Stimulated activated naive CD8-positive, alpha-beta T cell treated with anti-CD3 and anti-CD28 coated beads, Interleukin-15, Interleukin-2, amounts not matched to agents 100 U/mL and 50 U/mL, for 24 hours (primary cell): ENCODE data around the gene OSBPL1A.

Experiments used
- ATAC-seq: fragments of 150-1000 bp; cut with Tn5 transposase; one replicate; pipeline ENCODE4 v1.10.0; 2021
- DNase-seq: peaks from one replicate; pipeline ENCODE4 v3.0.0; 2021

OSBPL1A gene

GRCh38 chr18:24341361-24341760 is 56.3 kb downstream of the OSBPL1A start:
- DNase-seq (no peak), ATAC-seq (no peak)

DNA sequence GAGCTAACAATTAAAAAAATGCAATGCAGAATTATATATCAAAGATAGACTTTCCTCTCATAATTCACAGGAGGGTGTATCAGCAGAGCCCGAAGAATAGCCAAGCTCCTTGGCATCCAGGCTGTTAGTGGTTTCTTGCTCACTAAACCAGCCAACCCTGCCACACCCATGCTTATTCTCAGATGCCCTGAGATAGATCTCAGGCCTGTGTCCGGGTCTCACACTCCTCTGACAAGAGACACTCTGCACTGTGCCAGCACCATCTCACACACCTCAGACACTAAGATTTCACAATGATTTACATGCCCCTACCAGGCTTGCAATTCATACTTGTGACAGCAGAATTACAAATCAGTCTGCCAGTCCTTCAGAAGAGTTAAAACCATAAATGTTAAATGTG is 64.5 kb downstream of the OSBPL1A start:
- DNase-seq (no peak), ATAC-seq (no peak)

DNA sequence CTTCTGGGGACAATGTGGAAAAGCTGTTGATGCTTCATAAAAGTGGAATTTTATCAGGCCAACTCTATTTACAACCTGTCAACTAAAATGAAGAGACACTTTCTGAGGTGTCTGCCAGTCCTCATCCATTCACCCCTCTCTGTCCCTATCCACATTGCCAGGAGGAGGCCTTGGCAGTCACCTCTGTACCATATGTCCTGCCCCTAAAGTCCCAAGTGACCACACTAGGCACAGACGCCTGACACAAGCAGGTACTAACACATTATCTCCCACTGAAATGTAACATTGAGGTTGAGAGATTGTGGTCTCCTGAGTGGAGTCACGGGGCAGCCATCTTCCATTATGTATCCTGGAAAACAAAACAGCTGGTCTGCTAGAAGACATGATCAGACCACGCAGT is 71.4 kb downstream of the OSBPL1A start:
- DNase-seq (no peak), ATAC-seq (no peak)

- DNase-seq, result no peak
- no peak for ATAC-seq
These were observed 75.0 kb downstream of the OSBPL1A start for GRCh38 chr18:24322584-24323136.

GRCh38 chr18:24321071-24321470 is 76.6 kb downstream of the OSBPL1A start:
- ATAC-seq, result no peak
- DNase-seq, result no peak

DNA sequence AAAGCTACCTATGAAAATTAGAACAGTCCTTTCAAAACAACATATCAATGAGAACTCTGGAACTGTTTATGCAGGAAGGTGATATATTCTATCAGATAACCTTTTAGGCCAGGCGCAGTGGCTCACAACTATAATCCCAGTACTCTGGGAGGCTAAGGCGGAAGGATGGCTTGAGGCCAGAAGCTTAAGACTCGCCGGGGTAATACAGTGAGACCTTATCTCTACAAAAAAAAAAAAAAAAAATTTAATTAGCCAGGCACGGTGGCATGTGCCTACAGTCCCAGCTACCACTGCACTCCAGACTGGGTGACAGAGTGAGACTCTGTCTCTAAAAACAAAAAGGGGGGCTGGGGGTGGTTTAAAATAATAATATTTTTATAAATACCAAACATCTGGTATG is 77.9 kb downstream of the OSBPL1A start:
- ATAC-seq (no peak), DNase-seq (no peak)

DNA sequence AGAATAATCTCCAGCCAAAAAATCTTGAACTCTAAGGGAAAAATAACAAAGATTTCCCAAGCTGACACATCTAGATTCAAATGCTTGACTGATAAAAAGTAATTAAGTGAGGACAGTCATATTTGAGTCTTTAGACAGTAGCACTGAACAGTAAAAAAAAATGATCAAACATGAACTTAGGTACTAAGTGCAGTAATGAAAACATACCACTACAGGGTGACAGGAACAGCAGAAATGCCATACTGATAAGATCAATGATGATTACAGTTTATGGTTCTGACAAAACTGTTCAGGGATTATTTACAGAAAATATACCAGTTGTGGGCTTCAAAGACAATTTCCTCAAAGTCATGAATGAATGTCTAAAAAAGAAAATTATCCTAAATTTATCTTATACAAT is 80.3 kb downstream of the OSBPL1A start:
- DNase-seq, result no peak
- peak; percentile 28 for ATAC-seq

DNA sequence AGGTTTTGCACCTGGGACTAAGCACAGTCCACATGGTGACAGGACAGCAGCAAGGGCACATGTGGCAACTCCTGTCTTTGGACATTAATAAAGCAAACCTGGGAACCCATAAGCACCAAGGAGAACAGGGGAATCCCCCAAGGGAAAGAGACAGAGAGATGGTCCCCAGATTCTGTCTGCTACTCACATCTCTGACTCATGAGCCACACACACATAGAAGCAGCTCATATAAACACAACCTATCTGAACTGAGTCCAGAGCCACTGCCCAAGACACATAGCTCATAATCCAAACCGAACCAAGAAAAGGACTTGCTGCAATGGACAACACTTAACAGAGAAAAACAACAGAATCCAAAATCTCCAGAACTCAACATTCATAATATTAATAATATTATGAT is 82.5 kb downstream of the OSBPL1A start:
- DNase-seq (no peak), ATAC-seq (no peak)

GRCh38 chr18:24306201-24306600 is 91.4 kb downstream of the OSBPL1A start:
- ATAC-seq (no peak), DNase-seq (no peak)

- ATAC-seq (no peak), DNase-seq (no peak)
These were observed 96.9 kb downstream of the OSBPL1A start for GRCh38 chr18:24300703-24301102.

DNA sequence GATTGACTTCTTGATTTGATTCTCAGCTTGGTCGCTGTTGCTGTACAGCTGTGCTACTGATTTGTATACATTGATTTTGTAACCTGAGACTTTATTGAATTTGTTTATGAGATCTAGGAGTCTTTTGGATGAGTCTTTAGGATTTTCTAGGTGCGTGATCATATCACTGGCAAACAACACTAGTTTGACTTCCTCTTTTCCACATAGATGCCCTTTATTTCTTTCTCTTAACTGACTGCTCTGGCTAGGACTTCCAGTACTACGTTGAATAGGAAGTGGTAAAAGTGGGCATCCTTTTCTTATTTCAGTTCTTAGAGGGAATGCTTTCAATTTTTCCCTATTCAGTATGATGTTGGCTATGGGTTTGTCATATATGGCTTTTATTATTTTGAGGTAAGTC is 101.3 kb downstream of the OSBPL1A start:
- DNase-seq, result no peak
- no peak for ATAC-seq

GRCh38 chr18:24293254-24293653 is 104.4 kb downstream of the OSBPL1A start:
- DNase-seq, result no peak
- no peak for ATAC-seq

DNA sequence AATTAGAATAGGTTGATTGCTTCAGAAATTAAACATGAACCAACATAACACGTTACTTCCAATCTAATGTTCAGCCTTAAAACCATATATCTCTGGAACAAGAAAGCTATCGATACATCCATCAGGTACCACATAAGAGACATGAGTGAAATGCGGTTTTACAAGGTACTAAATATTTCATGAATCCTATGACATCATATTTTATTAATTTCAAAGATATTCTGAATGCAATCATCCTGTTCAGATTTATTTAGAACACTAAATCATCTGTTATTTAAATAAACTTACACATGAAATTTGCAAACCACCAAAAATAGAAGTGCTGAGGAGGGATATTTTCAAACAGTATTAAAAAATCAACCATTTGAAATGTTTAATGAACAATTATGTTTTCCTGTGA is 119.0 kb downstream of the OSBPL1A start:
- no peak for ATAC-seq
- DNase-seq, result no peak

DNA sequence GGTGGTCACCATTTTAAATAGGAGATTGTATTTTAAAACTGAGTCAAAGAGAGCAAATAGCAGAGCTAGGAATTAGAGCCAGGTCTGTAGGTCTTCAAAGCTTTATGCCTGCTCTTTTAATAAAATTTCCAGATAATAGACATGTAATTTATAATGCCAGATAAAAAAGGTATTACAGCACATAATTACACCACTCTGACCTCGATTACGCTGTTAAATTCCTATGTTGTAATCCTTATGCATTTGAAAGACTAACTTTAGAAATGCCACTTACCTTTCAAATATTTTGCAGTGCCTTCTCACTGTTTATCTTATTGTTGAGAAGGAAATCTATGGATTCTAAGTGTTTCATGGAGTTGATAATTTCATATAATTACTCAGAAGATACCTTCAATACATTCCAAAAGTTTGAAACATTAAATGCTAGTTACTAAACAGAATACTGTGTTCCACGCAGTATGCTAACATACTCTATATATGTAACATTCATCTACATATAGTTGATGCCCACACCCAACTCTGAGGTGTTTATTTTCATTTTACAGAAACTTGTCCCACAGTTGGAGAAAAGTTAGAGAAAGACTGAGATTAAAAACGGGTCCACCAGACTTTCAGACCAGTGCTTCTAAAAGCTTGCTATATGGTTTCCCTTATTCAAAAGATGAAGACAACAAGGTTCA is 120.0 kb downstream of the OSBPL1A start:
- DNase-seq, result no peak
- ATAC-seq, result no peak

DNA sequence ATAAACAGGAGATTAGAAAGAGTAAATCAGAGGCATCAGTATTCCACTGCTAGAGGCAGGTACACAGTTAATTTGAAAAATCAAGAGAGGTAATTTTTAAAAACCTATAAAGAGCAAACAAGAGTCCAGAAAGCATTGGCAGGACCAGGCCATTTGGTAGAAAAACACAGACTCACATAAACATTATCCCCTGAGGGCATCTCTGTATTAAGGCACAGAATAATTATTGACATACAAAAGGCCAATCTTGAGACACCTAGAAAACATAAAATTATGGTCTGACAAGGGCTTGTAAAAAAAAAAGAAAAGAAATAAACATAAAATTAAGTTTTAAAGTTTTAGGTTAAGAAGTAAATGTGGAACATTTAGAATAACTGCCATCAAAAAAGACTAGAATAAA is 120.6 kb downstream of the OSBPL1A start:
- no peak for ATAC-seq
- no peak for DNase-seq

DNA sequence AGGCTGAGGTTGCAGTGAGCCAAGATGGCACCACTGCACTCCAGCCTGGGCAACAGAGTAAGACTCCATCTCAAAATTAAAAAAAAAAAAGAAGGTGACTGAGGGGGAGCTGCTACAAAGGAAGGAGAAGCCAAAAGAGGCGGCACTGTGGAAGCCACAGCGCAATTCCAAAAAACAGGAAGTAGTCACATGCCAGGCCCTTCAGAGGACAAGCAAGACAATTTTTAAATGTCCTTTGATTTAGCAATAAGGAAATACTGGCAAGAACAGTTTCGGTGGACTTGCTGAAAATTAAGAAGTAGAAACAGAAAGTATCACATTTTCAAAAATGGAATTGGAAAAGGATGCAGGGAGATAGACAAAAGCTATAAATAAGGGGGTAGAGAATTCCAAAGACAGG is 122.8 kb downstream of the OSBPL1A start:
- no peak for ATAC-seq
- no peak for DNase-seq

DNA sequence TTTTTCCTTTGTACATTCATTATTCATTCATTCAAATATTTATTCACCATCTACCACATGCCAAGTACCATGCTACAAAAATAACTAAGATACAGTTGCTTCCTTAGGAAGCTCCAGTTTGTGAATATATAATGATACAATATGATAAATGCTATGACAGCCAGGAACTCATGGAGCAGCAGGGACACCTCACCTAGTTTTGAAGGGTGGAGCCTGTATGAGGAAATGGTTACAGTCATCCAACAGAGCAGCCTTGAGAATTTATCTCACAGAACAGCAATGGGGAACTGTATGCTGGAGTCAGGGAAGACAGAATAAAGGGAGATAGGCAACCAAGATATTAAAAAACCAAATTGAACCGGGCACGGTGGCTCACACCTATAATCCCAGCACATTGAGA is 124.0 kb downstream of the OSBPL1A start:
- DNase-seq (no peak), ATAC-seq (no peak)

DNA sequence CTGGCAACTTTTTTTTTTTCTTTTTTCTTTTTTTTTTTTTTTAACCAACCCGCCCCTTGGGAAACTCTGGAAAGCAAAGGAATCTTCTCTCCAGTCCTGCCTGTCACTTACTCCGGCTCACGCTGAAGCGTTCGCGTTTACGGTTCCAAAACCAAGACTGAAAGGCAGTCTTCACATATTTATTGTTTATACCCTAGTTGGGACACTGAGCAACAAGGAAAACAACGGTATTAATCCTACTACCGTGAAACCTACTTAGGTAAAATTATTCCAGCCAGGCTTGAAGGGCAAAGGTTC is 125.4 kb downstream of the OSBPL1A start:
- ATAC-seq, result no peak

GRCh38 chr18:24271381-24272228 is 126.0 kb downstream of the OSBPL1A start:
- DNase-seq, result peak; percentile 33
- ATAC-seq, result peak; percentile 72

More for the DNA sequence above, 125.4 kb downstream of the OSBPL1A start:
- DNase-seq, result no peak

GRCh38 chr18:24270937-24271380 is 126.7 kb downstream of the OSBPL1A start:
- DNase-seq, result no peak
- ATAC-seq, result no peak

DNA sequence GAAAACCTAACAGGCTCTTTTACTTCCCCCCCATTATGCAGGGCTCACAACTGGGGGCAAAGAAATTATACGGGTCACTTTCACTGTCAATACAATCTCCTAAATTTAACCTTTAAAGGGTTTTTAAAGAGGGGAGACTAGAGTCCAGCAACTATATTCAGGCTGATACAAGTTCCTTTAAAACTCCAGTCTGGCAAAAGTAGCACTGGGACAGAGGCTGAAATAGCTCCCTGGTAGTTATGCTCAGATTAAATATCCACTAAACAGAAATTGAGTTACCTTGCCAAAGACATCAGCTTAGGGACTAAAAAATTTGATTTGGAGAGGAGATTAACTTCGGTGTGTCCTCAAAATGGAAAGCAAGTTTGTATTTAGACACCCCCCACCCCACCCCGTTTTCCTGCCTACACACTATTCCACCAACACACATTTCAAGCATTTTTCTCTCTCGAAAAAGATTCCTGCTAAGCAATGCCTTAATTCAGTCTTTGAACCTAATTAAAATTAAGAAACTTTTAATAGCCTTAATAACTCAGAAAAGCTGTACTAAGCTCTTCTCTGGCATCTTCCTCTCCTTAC is 127.2 kb downstream of the OSBPL1A start:
- DNase-seq (no peak), ATAC-seq (no peak)

DNA sequence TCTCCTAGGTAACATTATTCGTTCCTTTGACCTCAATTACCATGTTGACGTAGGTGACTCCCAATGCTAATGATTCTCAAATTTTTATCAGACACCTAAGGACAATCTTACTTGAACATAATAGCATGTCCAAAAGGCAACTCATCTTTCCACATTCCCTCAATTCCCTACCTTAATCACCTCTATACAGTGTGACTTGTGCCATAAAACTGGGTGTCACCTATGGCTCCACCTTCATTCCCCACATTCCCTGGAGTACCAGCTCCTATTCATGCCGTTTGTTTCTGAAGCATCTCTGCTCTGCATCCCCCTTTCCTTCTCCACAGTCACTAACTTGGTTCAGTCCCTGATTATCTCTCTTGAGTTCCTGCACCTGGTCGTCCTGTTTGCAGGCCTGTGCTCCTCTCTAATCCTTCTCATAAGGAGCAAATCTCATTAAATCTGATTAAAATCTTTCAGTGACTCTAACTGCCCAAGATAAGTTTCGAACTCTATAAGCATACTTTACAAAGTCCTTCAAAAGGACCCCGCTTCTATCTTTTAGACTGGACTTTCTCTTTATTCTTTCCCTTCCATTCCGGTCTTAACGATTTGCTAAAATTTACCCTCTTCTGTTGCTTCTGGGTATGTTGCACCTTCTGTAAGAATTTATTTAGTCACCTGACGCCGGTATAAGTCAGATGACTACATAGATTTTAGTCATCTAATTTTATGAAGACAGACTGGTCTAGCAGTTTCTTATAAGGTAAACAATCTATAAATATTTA is 128.7 kb downstream of the OSBPL1A start:
- ATAC-seq, result no peak

More for the DNA sequence above, 128.7 kb downstream of the OSBPL1A start:
- DNase-seq, result no peak
